Stimulated activated CD4-positive, alpha-beta T cell treated with anti-CD3 and anti-CD28 coated beads, Interleukin-2, amount 100 ng/mL, for 24 hours (primary cell): ENCODE results near the gene CDK5RAP3.
"Not testable (repeated sequence)": the region's sequence is repeated elsewhere in the genome, so short reads cannot be mapped to it uniquely, and the experiment has no call there.

Source experiments
- DNase-seq, 2 donors: peaks; one replicate each; pipeline ENCODE4 v3.0.0-alpha.2; 2020

CDK5RAP3 gene

DNA sequence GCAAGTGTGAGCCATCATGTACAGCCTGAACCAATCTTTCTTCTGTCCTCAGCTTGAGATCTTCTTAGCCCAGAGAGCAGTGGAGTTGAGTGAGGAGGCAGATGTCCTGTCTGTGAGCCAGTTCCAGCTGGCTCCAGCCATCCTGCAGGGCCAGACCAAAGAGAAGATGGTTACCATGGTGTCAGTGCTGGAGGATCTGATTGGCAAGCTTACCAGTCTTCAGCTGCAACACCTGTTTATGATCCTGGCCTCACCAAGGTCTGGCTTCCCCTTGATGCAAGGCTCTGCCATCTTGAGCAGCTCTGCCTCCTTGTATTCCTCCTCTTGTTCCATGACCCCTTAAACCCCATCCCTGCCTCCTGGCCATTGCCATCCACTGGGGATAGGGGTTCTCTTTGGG lies 9.6 kb downstream of the CDK5RAP3 start:
- DNase-seq = no peak

DNA sequence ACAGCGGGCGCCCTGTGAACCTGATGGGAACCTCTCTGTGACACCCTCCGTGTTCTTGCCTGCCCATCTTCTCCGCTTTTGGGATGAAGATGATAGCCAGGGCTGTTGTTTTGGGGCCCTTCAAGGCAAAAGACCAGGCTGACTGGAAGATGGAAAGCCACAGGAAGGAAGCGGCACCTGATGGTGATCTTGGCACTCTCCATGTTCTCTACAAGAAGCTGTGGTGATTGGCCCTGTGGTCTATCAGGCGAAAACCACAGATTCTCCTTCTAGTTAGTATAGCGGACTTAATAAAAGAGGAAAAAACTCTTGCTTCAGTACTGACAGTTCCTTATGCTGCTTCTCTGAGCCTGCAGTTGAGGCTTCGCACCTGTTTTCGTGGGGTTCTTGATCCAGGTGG lies 10.5 kb downstream of the CDK5RAP3 start:
- no peak for DNase-seq

DNA sequence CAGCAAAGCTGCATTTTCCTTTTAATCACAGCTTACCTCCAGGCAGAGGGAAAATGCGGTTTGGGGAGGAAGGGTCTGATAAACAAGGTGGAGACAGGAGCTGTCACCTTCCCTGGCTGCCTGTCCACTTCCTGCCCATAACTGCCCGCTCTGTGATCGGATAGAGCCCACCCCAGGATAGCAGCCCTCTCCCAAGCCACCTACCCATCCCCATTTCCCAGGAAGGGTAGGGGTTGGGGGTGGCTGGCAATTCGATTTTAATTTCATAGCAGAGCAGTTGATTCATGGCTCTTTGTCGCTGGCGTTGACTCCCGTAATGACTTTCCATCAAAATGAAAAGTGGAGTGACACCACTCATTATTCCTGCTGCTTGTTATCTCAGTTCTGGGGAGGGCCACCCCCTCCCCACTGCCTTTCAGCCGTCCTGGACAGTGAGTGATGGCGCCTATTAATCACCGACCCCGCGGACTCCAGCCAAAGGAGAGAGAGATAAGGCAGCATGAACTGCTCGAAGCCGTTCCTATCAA lies 11.2 kb downstream of the CDK5RAP3 start:
- no peak for DNase-seq

DNA sequence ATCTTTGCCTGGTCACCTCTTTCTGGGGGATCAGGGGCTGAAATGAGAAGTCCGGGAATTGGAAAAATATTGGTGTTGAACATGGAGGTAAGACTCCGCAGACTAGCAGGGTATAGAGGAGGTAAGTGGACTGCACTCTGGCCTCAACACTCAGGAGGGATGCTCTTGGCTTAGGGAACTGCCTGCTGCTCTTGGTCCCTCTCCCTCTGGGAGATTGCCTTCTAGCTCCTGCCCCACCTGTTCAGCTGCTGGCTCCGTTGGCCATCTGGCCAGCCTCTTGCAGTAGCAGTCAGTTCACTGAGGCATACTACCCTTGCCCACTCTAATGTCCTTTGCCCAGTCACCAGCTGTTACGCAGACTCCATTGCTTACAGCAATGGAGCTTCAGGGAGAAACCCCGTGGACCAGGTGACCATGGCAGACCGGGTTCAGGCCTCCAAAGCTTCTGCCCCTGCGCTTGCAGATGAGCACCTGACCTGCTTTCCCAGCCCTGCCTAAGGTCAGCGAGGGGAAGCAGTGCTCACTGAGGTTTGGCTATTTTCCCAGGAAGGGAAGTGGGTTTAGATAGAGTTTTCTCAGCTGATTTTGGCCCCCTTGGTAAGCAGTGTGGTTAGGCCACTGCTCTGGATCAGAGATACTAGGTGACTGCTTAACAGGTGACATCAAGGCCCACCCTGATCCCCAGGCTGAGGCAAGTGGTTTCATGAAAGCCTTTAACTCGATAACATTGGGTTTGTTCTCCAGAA lies 11.9 kb downstream of the CDK5RAP3 start:
- no peak for DNase-seq

DNA sequence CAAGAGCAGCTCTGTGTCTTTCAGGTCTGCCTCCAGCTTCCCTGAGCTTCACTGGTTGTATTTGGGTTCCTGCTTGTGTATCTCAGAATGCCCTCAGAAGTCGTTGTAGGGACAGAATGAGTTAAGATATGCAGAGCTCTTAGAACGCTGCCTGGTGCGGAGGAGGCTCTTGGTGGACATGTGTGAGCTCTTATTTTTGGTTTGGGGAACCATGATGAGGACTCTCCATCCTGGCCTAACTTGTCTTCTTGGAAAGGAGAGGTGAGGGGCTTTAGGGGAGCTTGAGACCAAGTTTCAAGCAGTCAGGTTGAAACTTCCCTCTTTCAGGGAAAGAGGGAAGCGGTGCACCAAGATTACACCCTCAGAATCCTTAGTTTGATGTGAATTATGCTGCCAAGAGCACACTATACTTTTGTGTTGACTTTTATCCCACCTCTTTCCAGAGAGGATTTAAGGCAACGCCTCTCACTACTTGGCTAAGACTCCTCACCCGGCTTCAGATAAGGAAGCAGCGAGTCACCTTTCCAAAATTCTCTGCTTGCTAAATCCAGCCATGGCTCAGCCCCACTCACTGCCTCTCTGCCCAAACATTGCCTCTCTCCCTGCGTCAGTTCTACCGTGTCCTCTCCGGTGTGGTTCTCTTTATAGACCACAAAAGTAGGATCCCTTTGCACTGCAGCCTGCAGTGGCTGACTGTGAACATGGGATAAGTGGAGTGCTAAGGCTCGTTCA lies 12.7 kb downstream of the CDK5RAP3 start:
- DNase-seq = no peak

DNA sequence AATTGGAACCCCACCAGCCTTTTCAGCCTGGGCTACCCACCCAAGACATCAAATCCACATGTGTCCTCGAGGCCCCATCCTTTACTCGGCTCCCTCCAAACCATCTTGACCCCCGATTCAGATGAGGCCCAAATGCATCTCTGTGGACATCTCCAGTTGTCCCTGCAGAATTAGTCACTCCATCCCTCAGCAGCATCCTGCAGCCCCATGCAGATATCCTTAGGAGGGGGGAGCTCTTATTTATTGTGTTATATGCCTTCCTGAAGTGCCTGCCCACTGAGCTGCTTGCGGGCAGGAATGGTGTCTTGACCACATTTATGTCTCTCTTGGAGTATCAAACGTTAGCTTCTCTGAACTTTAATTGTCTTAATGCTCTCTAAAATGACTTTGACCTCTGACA lies 15.6 kb downstream of the CDK5RAP3 start:
- no peak for DNase-seq

DNA sequence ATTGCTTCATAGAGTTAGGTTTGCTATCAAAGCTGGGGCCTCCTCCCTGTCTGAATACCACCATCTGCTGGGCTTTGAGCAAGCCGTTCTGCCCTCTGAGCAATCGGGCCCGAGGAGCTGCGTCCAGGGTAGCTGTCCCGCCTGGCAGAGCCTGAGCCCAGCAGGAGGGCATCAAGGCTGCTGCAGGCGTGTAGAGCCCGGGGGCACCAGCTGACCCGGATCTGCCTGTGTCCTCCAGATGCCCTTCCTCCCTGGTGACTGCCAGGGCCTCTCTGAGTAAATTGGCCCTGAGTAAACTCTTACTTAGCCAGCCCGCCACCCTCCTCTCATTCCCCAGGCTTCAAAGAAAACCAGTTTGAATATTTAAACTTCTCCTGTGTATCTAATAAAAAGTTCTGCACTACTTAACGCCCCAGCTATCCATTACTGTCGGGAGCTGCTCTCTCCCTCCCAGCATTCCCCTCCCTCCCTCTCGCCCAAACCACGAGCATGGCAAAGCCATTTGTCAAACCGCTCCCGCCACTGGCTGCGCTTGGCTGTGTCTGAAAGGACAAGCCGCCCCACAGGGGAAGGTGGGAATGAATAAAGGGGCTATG lies 16.4 kb downstream of the CDK5RAP3 start:
- DNase-seq = no peak

DNA sequence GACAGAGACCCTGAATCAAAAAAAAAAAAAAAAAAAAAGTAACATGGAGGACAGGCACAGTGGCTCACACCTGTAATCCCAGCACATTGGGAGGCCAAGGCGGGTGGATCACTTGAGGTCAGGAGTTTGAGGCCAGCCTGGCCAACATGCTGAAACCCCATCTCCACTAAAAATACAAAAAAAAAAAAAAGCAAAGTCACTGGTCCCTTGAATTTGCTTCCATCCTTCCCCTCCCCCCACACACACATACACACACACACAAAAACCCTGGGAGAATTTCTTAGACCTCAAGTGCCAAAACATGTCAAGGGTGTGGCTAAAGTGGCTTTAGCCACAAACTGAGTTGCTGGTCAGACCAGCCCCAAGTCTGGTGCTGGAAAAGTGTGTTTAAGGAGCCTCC lies 17.5 kb downstream of the CDK5RAP3 start:
- not testable (repeated sequence) for DNase-seq

DNA sequence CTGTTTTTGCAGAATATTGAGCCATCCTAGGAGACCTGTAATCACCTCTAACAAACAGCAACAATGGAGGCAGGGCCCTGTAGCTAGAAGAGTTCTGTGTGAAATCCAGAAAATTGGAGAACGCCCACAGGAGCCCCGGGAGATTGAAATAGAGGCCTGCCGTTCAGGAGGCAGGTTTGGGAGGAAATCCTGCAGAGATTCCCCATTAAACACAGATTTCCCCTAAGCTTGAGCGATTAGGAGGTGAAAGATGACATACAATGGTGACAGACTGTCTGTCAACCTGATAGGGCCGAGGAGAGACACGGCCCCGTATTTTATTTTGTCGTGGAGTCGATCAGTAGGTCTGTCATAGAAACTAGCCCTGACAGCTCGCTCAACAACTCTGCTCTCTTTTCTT lies 18.2 kb downstream of the CDK5RAP3 start:
- DNase-seq = no peak

DNA sequence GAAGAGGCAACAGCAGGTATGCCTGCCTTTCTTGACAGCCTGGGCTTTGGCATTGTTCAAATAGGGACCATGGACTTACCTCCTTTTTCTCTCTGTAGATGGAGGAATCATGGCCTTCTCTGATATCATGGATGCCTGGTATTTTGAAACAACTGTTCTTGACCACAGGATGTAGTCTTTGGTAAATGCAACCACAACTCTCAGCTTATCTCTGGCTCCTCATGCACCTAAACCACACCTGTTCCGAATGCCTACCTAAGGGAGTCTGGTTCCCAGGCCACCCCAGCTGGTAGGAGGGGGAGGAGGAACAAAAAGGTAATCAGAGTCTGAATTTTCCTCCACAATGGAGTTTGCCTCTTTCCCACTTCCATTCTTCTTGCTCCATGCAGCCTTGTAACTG lies 18.8 kb downstream of the CDK5RAP3 start:
- DNase-seq = no peak

DNA sequence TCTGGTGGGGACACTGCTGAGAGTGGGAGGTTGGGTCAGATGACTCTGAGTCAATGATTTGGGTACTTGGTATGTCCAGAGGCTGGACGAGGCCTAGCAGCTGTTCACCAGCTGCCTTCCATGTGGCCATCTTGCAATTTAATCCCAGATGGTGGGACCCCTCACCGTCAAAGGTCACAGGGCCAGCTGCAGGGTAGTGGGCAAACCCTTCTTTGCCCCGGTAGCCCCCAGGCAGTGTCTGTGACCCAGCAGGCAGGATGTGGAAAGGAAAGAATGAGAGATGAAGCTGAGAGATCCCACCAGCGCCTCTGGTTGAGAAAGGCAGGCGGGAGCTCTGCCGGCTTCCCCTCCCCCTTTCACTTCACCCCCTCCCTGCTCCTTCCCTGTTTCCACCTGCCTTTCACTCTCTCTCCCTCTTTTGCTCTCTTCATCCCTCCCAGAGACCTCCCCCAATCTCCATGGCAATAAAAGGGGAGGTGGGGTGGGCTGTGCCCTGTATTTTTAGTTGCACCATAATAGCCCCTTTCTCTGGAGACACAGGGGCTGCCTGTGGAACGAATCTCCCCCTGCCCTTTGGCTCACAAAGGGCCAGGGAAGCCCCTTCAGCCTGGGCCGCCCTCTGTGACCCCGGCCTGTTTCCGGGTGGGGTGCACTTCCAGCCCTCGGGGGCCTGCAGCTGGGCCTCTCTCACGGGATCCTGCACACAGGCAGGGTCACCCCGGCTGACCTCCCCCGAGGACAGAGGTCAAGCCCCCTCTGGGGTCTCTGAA lies 20.2 kb downstream of the CDK5RAP3 start:
- no peak for DNase-seq

DNA sequence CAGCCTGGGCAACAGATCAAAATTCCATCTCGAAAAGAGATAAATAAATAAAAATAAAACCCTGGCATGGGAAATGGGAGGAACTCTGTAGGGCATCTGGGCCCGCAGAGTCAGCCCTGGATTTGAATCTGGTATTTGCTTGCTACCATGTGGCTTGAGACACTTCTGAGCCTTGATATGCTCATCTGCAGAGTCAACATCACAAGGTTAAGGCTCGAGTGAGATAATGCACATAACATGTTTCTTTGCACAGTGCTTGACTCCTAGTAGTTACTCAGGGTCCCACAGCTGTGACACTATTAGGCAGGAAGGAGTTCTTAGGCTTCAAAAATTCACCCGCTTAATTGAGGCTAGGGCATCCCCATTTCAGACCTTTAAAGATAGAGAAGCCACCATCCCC lies 21.3 kb downstream of the CDK5RAP3 start:
- DNase-seq = no peak

DNA sequence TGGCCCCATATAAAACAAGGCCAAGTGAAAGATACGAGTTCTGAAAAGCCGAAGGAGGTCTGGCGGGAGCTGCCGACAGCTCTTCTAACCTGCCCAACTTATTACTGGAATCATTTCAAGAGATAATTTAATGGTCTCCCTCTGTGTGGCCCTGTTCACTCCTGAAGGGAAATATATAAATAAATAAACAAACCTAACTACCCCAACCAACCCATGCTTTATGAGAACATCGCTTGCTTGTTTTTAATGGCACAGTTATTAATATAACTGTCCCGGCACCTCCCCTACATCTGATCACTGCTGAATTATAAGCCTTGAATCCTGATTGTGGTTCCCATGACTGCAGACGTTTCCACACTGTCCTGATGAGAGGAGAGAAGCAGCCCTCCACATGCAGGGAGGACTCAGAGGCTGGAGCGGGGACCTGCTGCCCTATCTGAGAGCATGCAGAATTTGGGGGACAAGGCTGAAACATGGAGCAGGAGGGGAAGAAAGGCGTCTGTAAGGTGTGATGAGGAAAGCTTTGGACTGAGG lies 22.2 kb downstream of the CDK5RAP3 start:
- no peak for DNase-seq

DNA sequence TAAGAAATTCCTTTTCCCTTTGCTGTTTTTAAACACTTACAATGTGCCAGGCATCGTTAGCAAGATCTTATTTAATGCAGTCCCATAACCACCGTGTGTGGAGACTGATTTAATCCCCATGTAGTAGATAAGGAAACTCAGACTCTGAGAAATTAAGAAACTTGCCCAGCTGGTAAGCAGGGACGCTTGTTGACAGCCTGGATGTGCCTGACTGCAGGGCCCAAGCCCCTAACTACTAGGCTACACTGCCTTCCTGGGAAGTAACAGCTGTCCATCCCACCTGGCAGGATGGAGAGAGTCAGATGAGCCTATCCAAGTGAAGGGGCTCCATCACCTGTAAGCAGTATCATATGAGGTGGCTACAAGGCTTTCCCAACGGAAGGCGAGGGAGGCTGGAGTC lies 23.1 kb downstream of the CDK5RAP3 start:
- DNase-seq = no peak

DNA sequence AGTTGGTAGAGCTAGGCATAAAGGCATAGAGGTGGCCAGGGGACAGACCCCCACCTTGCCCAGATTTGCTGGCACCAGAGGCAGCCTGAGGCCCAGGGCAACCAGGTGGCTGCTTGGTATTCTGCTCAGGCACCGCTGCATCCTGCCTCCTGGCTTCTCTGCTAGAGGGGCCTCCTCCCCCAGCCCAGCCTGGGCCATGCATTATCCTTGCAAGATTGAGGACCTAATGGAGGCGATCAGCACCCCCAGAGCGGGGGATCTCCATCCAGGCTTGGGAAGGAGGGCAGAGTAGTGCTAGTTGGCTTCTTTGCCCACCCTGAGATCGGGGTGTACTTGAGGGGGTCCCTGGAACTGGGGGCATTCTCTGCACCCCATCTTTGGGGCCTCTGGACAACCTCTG lies 23.8 kb downstream of the CDK5RAP3 start:
- no peak for DNase-seq

DNA sequence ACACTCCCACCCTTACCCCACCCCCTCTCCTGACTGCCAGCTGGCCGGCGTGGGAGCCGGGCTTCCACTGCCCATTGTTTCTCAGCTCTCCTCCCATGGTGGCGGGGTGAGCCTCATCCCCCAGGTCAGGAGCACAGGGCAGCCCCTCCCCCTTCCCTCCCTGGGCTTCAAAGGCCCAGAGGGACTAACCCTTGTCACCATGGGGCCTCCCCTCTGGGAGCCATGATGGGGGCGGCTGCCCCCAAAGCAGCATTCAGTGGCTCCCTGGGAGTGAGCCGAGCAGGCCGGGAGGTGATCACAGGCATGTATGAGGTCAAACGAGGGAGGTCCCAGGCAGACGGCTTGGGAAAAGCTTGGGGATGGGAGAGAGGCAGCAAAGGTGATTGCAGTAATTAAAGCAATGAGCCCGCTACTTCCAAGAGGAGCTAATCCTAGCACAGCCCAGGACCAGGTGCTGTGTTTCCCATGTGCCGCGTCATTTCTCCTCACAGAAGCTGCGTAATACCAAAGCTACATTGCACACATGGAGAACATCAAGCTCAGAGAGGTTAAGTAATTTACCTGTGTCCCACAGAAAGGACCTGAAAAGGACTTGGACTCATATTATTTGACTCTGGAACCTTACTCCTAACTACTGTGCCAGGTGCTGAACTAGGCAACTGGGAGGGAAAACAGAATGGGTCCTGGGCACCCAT lies 24.5 kb downstream of the CDK5RAP3 start:
- no peak for DNase-seq

DNA sequence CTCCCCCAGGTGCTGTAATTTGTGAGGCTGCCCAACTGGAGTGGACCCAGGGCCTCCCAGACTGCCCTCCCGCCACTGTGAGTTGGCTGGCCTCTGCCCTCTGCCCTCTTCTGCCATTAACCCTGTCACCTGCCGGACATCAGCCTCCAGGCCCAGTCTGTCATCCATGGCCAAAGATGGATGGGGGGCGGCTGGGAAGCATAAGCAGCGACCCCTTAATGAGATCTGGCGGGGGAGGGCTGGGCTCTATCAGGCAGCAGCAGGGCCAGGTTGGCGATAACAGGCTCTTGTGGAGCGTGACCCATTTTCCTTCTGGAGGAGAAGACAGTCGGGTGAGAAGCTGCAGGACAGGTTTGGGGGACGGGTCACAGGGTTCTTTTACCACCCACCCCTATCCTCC lies 25.3 kb downstream of the CDK5RAP3 start:
- no peak for DNase-seq

DNA sequence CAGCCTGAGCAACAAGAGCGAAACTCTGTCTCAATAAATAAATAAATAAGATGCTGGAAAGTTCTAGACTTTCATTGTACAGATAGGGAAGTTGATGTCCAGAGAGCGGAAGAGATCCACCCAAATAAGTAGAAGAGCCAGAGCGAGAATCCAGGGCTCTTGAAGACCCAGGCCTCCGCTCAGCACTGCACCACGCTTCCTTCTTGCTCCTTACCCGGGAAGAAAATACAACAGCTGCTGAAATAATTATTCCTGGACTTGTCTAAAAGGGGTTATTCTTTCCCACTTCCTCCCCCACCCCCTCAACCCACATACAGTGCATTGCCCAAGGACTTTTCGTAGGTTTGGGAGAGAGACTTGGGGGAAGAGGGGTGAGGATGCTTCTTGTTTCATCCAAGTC lies 26.7 kb downstream of the CDK5RAP3 start:
- DNase-seq = no peak

DNA sequence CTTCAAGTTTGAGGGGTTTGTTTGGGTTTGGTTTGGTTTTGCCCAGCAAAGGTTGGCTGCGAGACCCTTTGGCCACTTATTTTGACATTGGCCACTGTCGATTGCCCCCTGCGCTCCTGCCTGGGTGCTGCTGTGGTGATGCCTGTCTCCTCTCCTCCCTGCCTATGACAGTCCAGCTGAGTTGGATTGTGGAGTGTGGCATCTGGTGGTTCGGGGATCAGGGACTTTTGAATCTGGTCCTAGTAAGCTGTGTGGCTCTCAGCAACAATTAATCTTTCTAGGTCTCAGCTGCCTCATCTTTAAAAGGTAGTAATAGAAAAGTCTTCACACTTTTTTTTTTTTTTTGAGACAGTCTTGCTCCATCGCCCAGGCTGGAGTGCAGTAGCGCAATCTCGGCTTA lies 27.1 kb downstream of the CDK5RAP3 start:
- no peak for DNase-seq

DNA sequence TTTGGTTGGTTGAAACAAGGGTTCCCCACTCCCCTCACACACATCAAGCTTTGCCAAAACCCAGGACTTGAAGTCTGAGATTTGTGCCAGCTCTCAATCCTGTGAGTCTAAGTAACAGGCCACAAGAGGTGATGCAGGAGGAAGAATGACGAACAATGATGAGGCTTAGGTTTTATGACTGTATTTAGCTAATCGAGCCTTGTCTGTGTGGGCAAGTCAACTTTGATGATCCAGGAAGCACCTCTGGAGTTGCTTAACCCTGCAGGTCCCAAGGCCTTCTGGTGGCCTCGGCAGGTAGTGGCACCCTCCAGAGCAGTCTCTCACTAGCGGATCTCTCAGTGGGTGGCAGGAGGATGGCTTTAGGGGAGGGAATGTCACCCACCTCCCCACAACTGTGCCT lies 28.7 kb downstream of the CDK5RAP3 start:
- no peak for DNase-seq

DNA sequence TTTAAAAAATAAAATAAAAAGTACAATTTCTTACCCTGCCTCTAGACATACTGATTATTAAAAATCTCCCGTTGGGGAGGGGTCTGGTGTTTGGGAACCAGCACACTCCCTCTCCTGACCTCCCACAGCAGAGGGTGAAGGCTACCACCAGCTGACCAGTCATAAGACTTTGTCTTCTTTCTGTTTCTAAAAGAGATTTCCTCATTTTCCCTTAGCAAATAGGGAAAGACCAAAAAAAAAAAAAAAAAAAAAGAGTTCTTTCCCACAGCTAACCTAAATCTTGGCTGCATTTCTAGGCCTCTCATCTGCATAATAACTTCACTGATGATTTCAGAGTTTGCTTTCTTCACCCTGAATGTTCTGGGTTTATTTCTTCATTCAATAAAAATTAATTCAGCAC lies 30.3 kb downstream of the CDK5RAP3 start:
- DNase-seq = no peak

DNA sequence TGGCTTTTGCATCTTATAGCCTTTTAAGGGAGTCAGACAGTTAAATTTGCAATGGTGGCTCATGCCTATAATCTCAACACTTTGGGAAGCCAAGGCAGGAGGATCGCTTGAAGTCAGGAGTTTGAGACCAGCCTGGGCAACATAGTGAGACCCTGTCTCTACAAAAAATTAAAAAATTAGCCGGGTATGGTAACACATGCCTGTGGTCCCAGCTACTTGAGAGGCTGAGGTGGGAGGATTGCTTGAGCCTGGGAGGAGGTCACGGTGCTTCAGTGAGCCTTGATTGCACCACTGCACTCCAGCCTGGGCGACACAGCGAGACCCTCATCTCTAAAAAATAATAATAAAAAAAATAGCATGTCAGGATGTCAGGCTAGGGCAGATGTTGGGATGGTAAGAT lies 30.7 kb downstream of the CDK5RAP3 start:
- not testable (repeated sequence) for DNase-seq
